Endothelial cell of umbilical vein (primary cell): ENCODE measurements around the gene AJM1. TPM values are rescaled to one million over a fixed set of nuclear protein-coding genes. Genes with fewer than 3 reads are reported as not detected.
"Not testable (repeated sequence)": the region's sequence is repeated elsewhere in the genome, so short reads cannot be mapped to it uniquely, and the experiment has no call there.

Experiments
- BruUV-seq: library from RNA; stranded (reverse); fragments of 400-500 nt; replicated peaks from 2 replicates; lab custom pipeline; 2021; lab: Mats Ljungman, UMichigan
- CTCF ChIA-PET: fragments of 300-600, 350-600 bp; sonication (Branson Sonifier 250); formaldehyde crosslinking; loops from one replicate; lab custom pipeline; 2021; ENCODE audit warnings: antibody characterized with exemption, inconsistent platforms; lab: Charles Lee
- POLR2A ChIA-PET: fragments of 300-600, 350-600 bp; sonication (Branson Sonifier 250); formaldehyde crosslinking; loops from one replicate; lab custom pipeline; 2021; ENCODE audit warnings: antibody characterized with exemption, inconsistent platforms; lab: Charles Lee
- DNase-seq: peaks from one replicate; pipeline ENCODE4 v3.0.0-alpha.2; 2011; ENCODE audit warnings: low read depth, low spot score
- FAIRE-seq: peaks from 2 replicates; lab custom pipeline; 2011; peaks lifted over from hg19 to GRCh38; lab: Jason Lieb, UNC
- H2AFZ ChIP-seq: 2 replicates; pipeline ENCODE4 v1.6.0; 2012; ENCODE audit warnings: low read depth, low read length, control low read depth, inconsistent platforms
- H3K27ac ChIP-seq: 2 replicates; pipeline ENCODE4 v1.5.1; 2011; ENCODE audit warnings: low read depth, mild to moderate bottlenecking, control low read depth, low read length, moderate library complexity; ENCODE audit not compliant: insufficient read depth
- H3K27me3 ChIP-seq, 2 experiments: 2 replicates each; pipeline versions ENCODE4 v1.6.0 to v1.6.1; 2011; ENCODE audit warnings: low read length in 2 of 2, mixed read lengths in 1 of 2; ENCODE audit not compliant: control insufficient read depth in 2 of 2, insufficient read depth in 2 of 2
- H3K36me3 ChIP-seq, 2 experiments: 2 replicates in 1 of 2; 3 replicates in 1 of 2; pipeline ENCODE4 v1.5.1; 2011; ENCODE audit warnings: low read length in 2 of 2, mild to moderate bottlenecking in 1 of 2, moderate library complexity in 1 of 2; ENCODE audit not compliant: control insufficient read depth in 2 of 2, insufficient read depth in 2 of 2; ENCODE audit errors: extremely low read depth in 1 of 2
- H3K4me1 ChIP-seq: 3 replicates; pipeline ENCODE4 v1.5.1; 2011; ENCODE audit warnings: mild to moderate bottlenecking, low read length; ENCODE audit not compliant: control insufficient read depth, insufficient read depth; ENCODE audit errors: extremely low read depth
- H3K4me2 ChIP-seq: 2 replicates; pipeline ENCODE4 v1.6.1; 2011; ENCODE audit warnings: low read length, control low read depth, mixed read lengths; ENCODE audit not compliant: insufficient read depth
- H3K4me3 ChIP-seq, 3 experiments: fragments of 200-600 bp in 1 of 3; sonication (generic), shearing (Covaris generic) in 1 of 3; replicated peaks in 1 of 3; 2 replicates each; pipeline ENCODE4 v1.5.1; 2011 to 2016; ENCODE audit warnings: control low read depth in 3 of 3, low read length in 3 of 3, mild to moderate bottlenecking in 2 of 3, inconsistent platforms in 1 of 3, low read depth in 1 of 3, moderate library complexity in 1 of 3; ENCODE audit not compliant: insufficient read depth in 1 of 3
- H3K79me2 ChIP-seq: 2 replicates; pipeline ENCODE4 v1.6.0; 2012; ENCODE audit warnings: low read length, inconsistent platforms; ENCODE audit not compliant: control insufficient read depth, insufficient read depth
- H3K9ac ChIP-seq: replicated peaks from 2 replicates; pipeline ENCODE3; 2011; ENCODE audit warnings: low read length, control low read depth; ENCODE audit not compliant: insufficient read depth; ENCODE audit errors: extremely low read depth
- H3K9me1 ChIP-seq: replicated peaks from 3 replicates; pipeline ENCODE4 v1.6.0; 2011; ENCODE audit warnings: mild to moderate bottlenecking, low read length; ENCODE audit not compliant: control insufficient read depth, insufficient read depth; ENCODE audit errors: extremely low read depth
- H3K9me3 ChIP-seq: replicated peaks from 2 replicates; pipeline ENCODE4 v1.5.1; 2012; ENCODE audit warnings: low read length, inconsistent platforms; ENCODE audit not compliant: control insufficient read depth, insufficient read depth
- H4K20me1 ChIP-seq: replicated peaks from 2 replicates; pipeline ENCODE3; 2011; ENCODE audit warnings: mild to moderate bottlenecking, low read length; ENCODE audit not compliant: control insufficient read depth, insufficient read depth; ENCODE audit errors: extremely low read depth
- EZH2 ChIP-seq: IDR thresholded peaks from 2 replicates; pipeline ENCODE4 v1.6.1; 2012; ENCODE audit warnings: borderline replicate concordance, low read depth, mild to moderate bottlenecking, moderate library complexity, low read length, inconsistent platforms; ENCODE audit not compliant: severe bottlenecking
- FOS ChIP-seq: IDR thresholded peaks from 2 replicates; pipeline ENCODE4 v1.6.1; 2011; ENCODE audit warnings: mild to moderate bottlenecking, low read length, moderate library complexity, borderline replicate concordance; ENCODE audit not compliant: insufficient read depth
- GATA2 ChIP-seq: IDR thresholded peaks from 2 replicates; pipeline ENCODE4 v1.7.0; 2011; ENCODE audit warnings: low read depth, mild to moderate bottlenecking, moderate library complexity, mixed read lengths, low read length; ENCODE audit not compliant: insufficient read length, insufficient read depth
- JUN ChIP-seq: IDR thresholded peaks from 2 replicates; pipeline ENCODE4 v1.6.1; 2011; ENCODE audit warnings: borderline replicate concordance, low read depth; ENCODE audit not compliant: insufficient read length, insufficient read depth
- MYC ChIP-seq: IDR thresholded peaks from one replicate; pipeline ENCODE4 v1.6.1; 2011; ENCODE audit warnings: mild to moderate bottlenecking, low read depth, low read length
- POLR2A ChIP-seq: IDR thresholded peaks from 2 replicates; pipeline ENCODE4 v1.6.1; 2012; ENCODE audit warnings: low read depth, mild to moderate bottlenecking, control low read depth, low read length
- POLR2AphosphoS5 ChIP-seq: IDR thresholded peaks from 2 replicates; pipeline ENCODE4 v1.6.1; 2012; ENCODE audit warnings: low read depth, mild to moderate bottlenecking, control low read depth, low read length, moderate library complexity; ENCODE audit not compliant: insufficient read depth
- dilution Hi-C: fragments of 300-500 bp; cut with MboI; formaldehyde crosslinking; loops from one replicate; pipeline ENCODE4 v1.15.0; 2019; ENCODE audit warnings: low sequenced_read_pairs; ENCODE audit not compliant: extremely low pct_ligation_motif_present
- intact Hi-C: fragments of 100-400 bp; cut with micrococcal nuclease; formaldehyde crosslinking; loops from one replicate; pipeline ENCODE4 v1.10.0; 2022
- polyA plus RNA-seq, 4 experiments: library from polyadenylated mRNA; depleted of rRNA in 3 of 4; stranded (reverse) in 3 of 4; unstranded in 1 of 4; fragments of >200 nt; gene quantifications; 2 replicates each; pipeline versions ENCODE4 v1.2.1 to v1.2.3, GENCODE V29; 2011 to 2012; ENCODE audit warnings: missing spikeins in 1 of 4
- total RNA-seq: library from RNA; stranded (reverse); gene quantifications from 2 replicates; pipeline ENCODE4 v1.2.3, GENCODE V29; 2021
- TF ChIP-seq, protein P1 (sequence below), 2 donors: IDR thresholded peaks; 1 replicate in 1 of 2; 2 replicates in 1 of 2; pipeline ENCODE4 v1.5.1; 2011; ENCODE audit warnings: low read length in 2 of 2, mild to moderate bottlenecking in 2 of 2, moderate library complexity in 2 of 2, control low read depth in 1 of 2, inconsistent platforms in 1 of 2, low read depth in 1 of 2; ENCODE audit not compliant: insufficient read depth in 1 of 2; ENCODE audit errors: extremely low read depth in 1 of 2
- TF ChIP-seq, protein P2 (sequence below): IDR thresholded peaks from 2 replicates; pipeline ENCODE4 v1.6.1; 2011; ENCODE audit not compliant: insufficient read depth, insufficient read length

AJM1 gene
- total and polyA plus RNA-seq, 2 donors (not counting 3 experiments of a cell fraction or from before 2014, with no cell fraction given) = 0.30 to 1.3 TPM

DNA sequence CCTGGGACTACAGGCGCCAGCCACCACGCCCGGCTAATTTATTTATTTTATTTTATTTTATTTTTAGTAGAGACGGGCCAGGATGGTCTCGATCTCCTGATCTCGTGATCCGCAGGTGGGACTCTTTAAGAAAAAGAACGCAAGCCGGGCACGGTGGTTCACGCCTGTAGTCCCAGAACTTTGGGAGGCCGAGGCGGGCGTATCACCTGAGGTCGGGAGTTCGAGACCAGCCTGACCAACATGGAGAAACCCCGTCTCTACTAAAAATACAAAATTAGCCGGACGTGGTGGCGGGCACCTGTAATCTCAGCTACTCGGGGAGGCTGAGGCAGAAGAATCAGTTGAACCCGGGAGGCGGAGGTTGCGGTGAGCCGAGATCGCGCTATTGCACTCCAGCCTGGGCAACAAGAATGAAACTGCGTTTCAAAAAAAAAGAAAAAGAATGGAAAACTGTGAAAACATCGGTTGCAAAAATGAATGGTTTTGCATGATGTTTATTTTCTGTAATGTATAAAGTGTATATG is 24.7 kb downstream of the AJM1 start:
- CTCF ChIA-PET, H3K27ac ChIP-seq, BruUV-seq, H3K27me3 ChIP-seq, POLR2A ChIA-PET, H3K9me3 ChIP-seq, H4K20me1 ChIP-seq, DNase-seq, H3K9me1 ChIP-seq, H3K4me1 ChIP-seq, H2AFZ ChIP-seq, FAIRE-seq, dilution Hi-C loops: not testable (repeated sequence)
- Histone ChIP-seq H3K36me3 (peaks cover 8 to 15% of the 10 kb centered on the region in 2 experiments), H3K9ac (peak overlapping the region; percentile 51), H3K4me2 (peak overlapping the region; percentile 47), H3K79me2 (peaks cover 24% of the 10 kb centered on the region), H3K4me3 (peak overlapping the region; percentile 37 to 98 (median 51))
- intact Hi-C loops = loop anchor here (1.0 to 5.0 kb wide), 3 partner anchors 18 to 70 kb away; partner anchors contain the start of gene PHPT1

- intact Hi-C loops (loop anchor here (5.0 kb wide), 1 partner anchor 70 kb away; no protein-coding TSS in a partner anchor), dilution Hi-C loops (no loop called here)
- Histone ChIP-seq H3K27me3 (no peaks in the 10 kb centered on the region), H3K79me2 (peaks cover 24% of the 10 kb centered on the region), H3K9ac (no peak overlapping the region), H3K36me3 (peaks cover 8 to 12% of the 10 kb centered on the region in 2 experiments), H3K4me3 (no peak overlapping the region), H3K9me3 (no peaks in the 10 kb centered on the region), H3K4me1 (peaks cover 6% of the 10 kb centered on the region), H3K9me1 (no peaks in the 10 kb centered on the region), H4K20me1 (no peaks in the 10 kb centered on the region), H2AFZ (no peak overlapping the region), H3K27ac (no peak overlapping the region), H3K4me2 (no peak overlapping the region)
- no peak for FAIRE-seq
- ChIA-PET CTCF (no interaction called here), POLR2A (no interaction called here)
- no peak for DNase-seq
- TF ChIP-seq POLR2AphosphoS5 (no peak), POLR2A (no peak), GATA2 (no peak), MYC (no peak), EZH2 (no peak), FOS (no peak), JUN (no peak)
- TF ChIP-seq, protein P1, sequence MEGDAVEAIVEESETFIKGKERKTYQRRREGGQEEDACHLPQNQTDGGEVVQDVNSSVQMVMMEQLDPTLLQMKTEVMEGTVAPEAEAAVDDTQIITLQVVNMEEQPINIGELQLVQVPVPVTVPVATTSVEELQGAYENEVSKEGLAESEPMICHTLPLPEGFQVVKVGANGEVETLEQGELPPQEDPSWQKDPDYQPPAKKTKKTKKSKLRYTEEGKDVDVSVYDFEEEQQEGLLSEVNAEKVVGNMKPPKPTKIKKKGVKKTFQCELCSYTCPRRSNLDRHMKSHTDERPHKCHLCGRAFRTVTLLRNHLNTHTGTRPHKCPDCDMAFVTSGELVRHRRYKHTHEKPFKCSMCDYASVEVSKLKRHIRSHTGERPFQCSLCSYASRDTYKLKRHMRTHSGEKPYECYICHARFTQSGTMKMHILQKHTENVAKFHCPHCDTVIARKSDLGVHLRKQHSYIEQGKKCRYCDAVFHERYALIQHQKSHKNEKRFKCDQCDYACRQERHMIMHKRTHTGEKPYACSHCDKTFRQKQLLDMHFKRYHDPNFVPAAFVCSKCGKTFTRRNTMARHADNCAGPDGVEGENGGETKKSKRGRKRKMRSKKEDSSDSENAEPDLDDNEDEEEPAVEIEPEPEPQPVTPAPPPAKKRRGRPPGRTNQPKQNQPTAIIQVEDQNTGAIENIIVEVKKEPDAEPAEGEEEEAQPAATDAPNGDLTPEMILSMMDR (IDR thresholded peaks at IDR 0.05; ENCODE audit: extremely low read depth in 1 of 2, insufficient read depth in 1 of 2, low read depth in 1 of 2, low read length in 2 of 2) = no peak
- TF ChIP-seq, protein P2, sequence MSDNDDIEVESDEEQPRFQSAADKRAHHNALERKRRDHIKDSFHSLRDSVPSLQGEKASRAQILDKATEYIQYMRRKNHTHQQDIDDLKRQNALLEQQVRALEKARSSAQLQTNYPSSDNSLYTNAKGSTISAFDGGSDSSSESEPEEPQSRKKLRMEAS = no peak
- BruUV-seq = no TSS peak
Observed at GRCh38 chr9:136867480-136867879, 25.2 kb downstream of the AJM1 start.
